GM19467 (cell line): ENCODE measurements around the gene LRRN3.
A peak's percentile ranks its signal among the peaks of the same experiment; 100 is the strongest.

Experiments used
- ATAC-seq: cut with Tn5 transposase; IDR thresholded peaks from one replicate; pipeline ENCODE4 v1.9.1; 2021; ENCODE audit warnings: mild to moderate bottlenecking, moderate library complexity; ENCODE audit not compliant: unreplicated experiment

Gene LRRN3

GRCh38 chr7:111103678-111104274, 12.8 kb downstream of the LRRN3 start:
- ATAC-seq = peak; percentile 67

- no peak for ATAC-seq
Measured at GRCh38 chr7:111104710-111105109, 13.8 kb downstream of the LRRN3 start.

- ATAC-seq = no peak
Measured at GRCh38 chr7:111105269-111105668, 14.3 kb downstream of the LRRN3 start.

GRCh38 chr7:111107579-111107978, 16.7 kb downstream of the LRRN3 start:
- ATAC-seq = no peak

- no peak for ATAC-seq
Measured at GRCh38 chr7:111108000-111108399, 17.1 kb downstream of the LRRN3 start.

- ATAC-seq = no peak
Measured at GRCh38 chr7:111108496-111108895, 17.6 kb downstream of the LRRN3 start.

DNA sequence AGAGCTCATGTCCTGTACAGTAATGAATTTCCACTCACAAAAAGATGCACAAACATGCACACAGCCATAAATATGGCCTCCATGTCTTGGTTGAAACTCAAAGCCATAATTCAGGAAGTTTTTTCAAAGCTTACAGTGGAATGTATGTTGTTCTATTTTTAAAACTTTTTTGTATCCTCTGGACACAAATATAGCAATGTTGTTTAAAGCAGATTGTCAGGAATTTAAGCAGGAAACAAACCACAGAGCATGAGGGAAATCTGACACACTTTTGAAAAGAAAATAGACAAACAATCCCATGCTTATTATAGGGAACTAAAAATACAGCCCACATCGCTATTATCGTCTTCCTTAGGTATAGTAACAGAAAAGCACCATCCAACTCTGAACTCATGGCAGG, 21.5 kb downstream of the LRRN3 start:
- no peak for ATAC-seq

DNA sequence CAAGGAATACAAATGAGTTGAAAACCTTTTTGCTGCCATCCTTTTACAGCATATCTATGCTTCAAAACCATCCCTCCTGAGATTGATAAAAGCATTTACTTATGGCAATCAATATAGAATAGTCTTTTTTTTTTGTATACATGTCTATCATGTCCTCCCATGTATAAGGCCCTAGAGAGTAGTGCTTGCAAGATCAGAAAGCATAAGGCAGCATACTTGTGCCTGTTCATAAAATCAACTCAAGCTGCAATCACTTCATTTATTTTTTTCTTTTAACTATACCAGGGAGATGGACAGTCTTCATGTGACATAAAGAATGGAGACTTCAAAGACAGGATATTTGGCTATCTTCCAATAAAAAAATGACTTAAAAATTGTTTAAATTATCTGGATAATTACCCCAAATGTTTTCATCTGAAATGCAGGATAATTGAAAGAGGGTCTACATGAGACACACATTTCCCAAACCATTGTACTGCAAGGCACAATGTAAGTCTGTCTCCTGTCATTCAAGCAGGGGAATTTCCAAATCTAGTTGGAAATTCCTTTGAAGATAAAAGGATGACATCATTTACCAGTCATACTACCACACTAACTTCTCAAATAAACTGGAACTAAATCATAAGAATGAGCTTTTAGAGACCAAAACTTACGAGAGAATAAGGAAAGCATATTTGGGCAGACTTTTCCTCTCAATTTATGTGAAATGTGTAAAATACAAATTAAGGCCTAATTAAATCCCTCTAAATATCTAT, 22.5 kb downstream of the LRRN3 start:
- no peak for ATAC-seq

DNA sequence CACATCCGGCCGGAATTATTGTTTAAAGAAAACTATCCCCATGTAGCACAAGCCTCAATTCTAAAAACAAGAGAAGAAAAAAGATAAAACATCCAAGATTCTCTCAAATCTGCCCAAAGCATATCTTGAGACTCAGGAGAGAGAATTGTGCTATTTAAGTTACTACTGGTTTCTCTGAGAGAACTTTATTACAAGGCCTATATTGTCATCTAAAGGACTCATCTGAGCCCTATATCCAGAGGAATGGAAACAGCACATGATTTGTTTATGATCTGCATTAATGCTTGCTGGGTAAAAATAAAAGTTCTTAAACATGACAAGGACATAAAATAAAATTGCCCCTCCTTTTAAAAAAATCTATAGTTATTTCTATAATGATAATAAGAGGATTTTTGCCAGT, 25.0 kb downstream of the LRRN3 start:
- no peak for ATAC-seq

DNA sequence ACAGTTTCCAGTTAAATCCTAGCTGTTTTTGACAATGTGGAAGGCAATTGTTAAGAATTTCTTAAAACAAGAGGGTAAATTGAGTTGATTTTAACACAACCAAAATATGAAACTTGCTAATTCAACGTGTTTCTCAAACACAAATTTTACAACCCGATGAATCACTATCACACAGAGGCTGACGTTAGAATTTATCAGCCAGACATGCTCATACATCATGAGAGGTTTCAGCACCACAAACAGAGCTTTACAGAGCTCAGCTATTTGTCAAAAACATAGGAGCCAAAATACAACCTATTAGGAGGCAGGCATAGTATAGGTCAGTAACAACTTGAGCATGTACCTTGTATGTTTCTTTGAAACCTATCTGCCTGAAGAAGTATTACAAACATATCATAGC, 36.1 kb downstream of the LRRN3 start:
- no peak for ATAC-seq

DNA sequence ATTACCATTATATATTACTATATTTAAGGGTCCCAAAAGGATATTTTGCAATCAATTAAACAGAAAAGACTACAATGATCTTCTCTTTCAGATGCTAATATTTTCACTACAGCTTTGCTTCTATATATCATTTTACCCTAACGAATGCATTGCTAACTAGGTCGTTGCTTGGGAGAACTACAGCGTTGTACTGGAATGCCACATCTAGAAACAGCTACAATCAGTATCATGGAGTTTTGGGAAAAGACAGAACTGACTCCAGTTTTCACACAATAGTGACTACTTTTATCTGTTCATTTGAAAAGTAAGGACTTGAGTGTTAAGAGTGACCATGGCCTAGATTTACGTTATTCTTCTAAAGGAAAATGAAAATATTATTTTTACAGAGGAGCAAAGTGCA, 38.5 kb downstream of the LRRN3 start:
- ATAC-seq = no peak

GRCh38 chr7:111132833-111133232, 41.9 kb downstream of the LRRN3 start:
- ATAC-seq = no peak

- ATAC-seq = peak; percentile 65
Measured at GRCh38 chr7:111137296-111138192, 46.6 kb downstream of the LRRN3 start.

- ATAC-seq = peak; percentile 96
Measured at GRCh38 chr7:111138193-111138569, 47.3 kb downstream of the LRRN3 start.

DNA sequence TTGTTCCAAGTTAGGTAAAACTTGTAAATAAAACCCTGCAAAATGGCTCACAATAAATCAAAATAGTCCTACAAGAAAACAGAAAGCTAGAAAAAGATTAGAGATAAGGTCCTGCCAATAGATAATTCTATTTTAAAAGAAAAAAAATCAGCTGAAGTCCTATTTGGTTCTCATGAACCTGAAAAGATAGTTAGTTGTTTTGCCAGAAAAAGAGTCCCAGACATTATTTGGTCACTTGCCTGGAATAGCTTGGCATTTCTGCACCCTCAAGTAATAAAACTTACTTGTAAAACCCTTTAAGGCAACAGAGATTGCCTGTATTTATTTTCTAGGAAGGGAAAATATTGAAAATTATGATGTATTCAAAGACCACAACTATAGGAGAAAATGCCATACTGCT, 47.7 kb downstream of the LRRN3 start:
- no peak for ATAC-seq

DNA sequence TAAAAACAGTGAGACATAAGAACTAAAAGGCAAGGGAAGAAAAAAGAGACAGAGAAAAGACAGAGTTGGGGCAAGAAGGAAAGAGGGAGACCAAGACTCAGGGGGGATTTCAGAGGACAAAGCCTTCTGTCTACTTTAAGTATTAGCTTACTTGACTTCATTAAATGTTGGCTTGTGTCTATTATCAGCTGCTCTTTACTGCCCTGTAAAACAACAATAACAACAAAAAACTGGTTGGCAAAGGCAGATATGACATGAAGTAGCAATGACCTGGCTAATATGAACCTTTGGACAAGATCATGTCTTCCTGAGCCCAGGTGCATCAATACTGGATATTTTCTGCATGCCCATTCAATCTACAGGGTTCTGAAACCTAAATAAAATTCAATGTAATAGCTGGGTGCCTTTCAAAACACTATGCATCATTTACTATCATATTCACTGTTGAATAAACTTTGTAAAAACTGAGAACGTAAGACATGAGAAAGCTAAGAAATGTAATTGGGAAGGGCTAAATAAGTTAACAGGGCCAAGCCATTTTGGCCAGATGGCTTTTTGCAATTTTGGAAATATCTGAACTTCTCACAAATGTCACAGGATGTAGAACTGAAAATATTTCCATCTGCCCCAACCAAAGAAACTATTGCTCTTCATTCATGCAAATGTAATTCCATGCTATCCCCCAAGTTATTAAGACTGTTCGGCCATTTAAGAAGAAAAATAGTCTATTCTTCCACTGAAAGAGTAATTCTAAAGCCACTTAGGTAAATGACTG, 49.4 kb downstream of the LRRN3 start:
- ATAC-seq = no peak

DNA sequence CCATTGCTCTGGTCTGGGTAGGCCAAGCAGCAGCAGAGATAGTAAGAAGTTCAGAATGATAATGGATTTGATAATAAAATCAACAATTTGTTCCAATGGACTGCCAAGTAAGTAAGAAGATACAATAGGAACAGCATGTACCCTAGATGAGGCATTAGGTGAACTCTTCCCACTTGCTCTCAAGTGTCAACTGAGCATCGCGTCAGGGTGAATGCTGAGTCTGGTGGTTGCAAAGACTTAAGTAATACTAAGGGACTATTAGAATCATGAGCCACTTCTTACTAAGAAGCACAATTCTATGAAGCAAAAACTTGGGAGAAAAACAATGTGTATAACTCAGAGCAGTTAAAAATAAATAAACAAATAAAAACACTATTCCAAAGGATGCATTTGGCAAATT, 54.5 kb downstream of the LRRN3 start:
- no peak for ATAC-seq

GRCh38 chr7:111146136-111146535, 55.2 kb downstream of the LRRN3 start:
- ATAC-seq = no peak

GRCh38 chr7:111147708-111148533, 57.0 kb downstream of the LRRN3 start:
- no peak for ATAC-seq

GRCh38 chr7:111150709-111151108, 59.8 kb downstream of the LRRN3 start:
- no peak for ATAC-seq
